WTC11 (cell line): ENCODE measurements around the gene SYTL2. TPM values are rescaled to one million over a fixed set of nuclear protein-coding genes. Genes with fewer than 3 reads are reported as not detected.

Experiments used
- ATAC-seq: fragments of 200-7000 bp; cut with Tn5 transposase; 2 replicates; pipeline ENCODE4 v1.10.0; 2021; ENCODE audit warnings: mild to moderate bottlenecking, moderate library complexity
- CTCF ChIA-PET: fragments of 300-600 bp; sonication (Branson Sonifier 250); formaldehyde crosslinking; loops from one replicate; lab custom pipeline; 2021; ENCODE audit warnings: antibody characterized with exemption; lab: Charles Lee
- POLR2A ChIA-PET: fragments of 350-600 bp; sonication (Branson Sonifier 250); formaldehyde crosslinking; loops from one replicate; lab custom pipeline; 2021; ENCODE audit warnings: antibody characterized with exemption; lab: Charles Lee
- DNase-seq: peaks from one replicate; pipeline ENCODE4 v3.0.0; 2021; ENCODE audit warnings: low spot score
- H3K27ac Mint-ChIP-seq: 2 replicates; pipeline ENCODE4 v1.8.0; 2021; ENCODE audit warnings: mixed read lengths
- H3K27me3 Mint-ChIP-seq: 2 replicates; pipeline ENCODE4 v1.8.0; 2021; ENCODE audit warnings: low read depth, mild to moderate bottlenecking, moderate library complexity, mixed read lengths
- H3K36me3 Mint-ChIP-seq: 2 replicates; pipeline ENCODE4 v1.8.0; 2021; ENCODE audit warnings: mixed read lengths
- H3K4me1 Mint-ChIP-seq: 2 replicates; pipeline ENCODE4 v1.8.0; 2022; ENCODE audit warnings: mixed read lengths
- H3K4me3 Mint-ChIP-seq: 2 replicates; pipeline ENCODE4 v1.8.0; 2021; ENCODE audit warnings: mild to moderate bottlenecking, moderate library complexity, mixed read lengths
- H3K9me3 Mint-ChIP-seq: 2 replicates; pipeline ENCODE4 v1.8.0; 2021; ENCODE audit warnings: mixed read lengths
- FOXK1 ChIP-seq: sonication (generic); formaldehyde crosslinking; IDR thresholded peaks from 2 replicates; pipeline ENCODE4 v1.8.0; 2022; ENCODE audit warnings: mild to moderate bottlenecking, moderate library complexity, missing genetic modification reagents
- FOXP1 ChIP-seq: sonication (generic); formaldehyde crosslinking; IDR thresholded peaks from 2 replicates; pipeline ENCODE4 v1.8.0; 2022; ENCODE audit warnings: missing genetic modification reagents, mild to moderate bottlenecking, moderate library complexity, borderline replicate concordance
- GRHL2 ChIP-seq: fragments of 250-450 bp; sonication (Bioruptor Pico); IDR thresholded peaks from 2 replicates; pipeline ENCODE4 v1.8.0; 2022; ENCODE audit warnings: mild to moderate bottlenecking, moderate library complexity; ENCODE audit not compliant: insufficient replicate concordance, severe bottlenecking
- GTF2I ChIP-seq: fragments of 250-450 bp; sonication (Bioruptor Pico); conservative IDR thresholded peaks from 2 replicates; pipeline ENCODE4 v1.4.0; 2021; ENCODE audit warnings: mild to moderate bottlenecking
- MYBL2 ChIP-seq: sonication (generic); formaldehyde crosslinking; IDR thresholded peaks from 2 replicates; pipeline ENCODE4 v1.8.1; 2023; ENCODE audit warnings: mild to moderate bottlenecking, moderate library complexity, missing genetic modification reagents
- PRRX2 ChIP-seq: fragments of 250-450 bp; sonication (Bioruptor Pico); IDR thresholded peaks from 2 replicates; pipeline ENCODE4 v1.8.0; 2021; ENCODE audit warnings: mild to moderate bottlenecking
- RELA ChIP-seq: sonication (generic); formaldehyde crosslinking; IDR thresholded peaks from 2 replicates; pipeline ENCODE4 v1.8.1; 2022; ENCODE audit warnings: missing genetic modification reagents, mild to moderate bottlenecking, borderline replicate concordance
- SOX15 ChIP-seq: fragments of 250-450 bp; sonication (Bioruptor Pico); IDR thresholded peaks from 2 replicates; pipeline ENCODE4 v1.9.0; 2021; ENCODE audit warnings: mild to moderate bottlenecking
- TCF7 ChIP-seq: sonication (generic); formaldehyde crosslinking; IDR thresholded peaks from 2 replicates; pipeline ENCODE4 v1.8.0; 2022; ENCODE audit warnings: mild to moderate bottlenecking, low read depth, missing genetic modification reagents, moderate library complexity
- TEAD4 ChIP-seq: sonication (generic); formaldehyde crosslinking; IDR thresholded peaks from 2 replicates; pipeline ENCODE4 v1.8.0; 2022; ENCODE audit warnings: mild to moderate bottlenecking, missing genetic modification reagents
- ZNF396 ChIP-seq: fragments of 250-450 bp; sonication (Bioruptor Pico); IDR thresholded peaks from 2 replicates; pipeline ENCODE4 v1.8.0; 2021; ENCODE audit warnings: mild to moderate bottlenecking, moderate library complexity, borderline replicate concordance
- total RNA-seq: library from RNA; stranded (reverse); gene quantifications from 3 replicates; pipeline ENCODE4 v1.2.3, GENCODE V29; 2021
- TF ChIP-seq, protein P1 (sequence below): fragments of 250-450 bp; sonication (Bioruptor Pico); conservative IDR thresholded peaks from 2 replicates; pipeline ENCODE4 v1.9.0; 2021; ENCODE audit warnings: mild to moderate bottlenecking
- TF ChIP-seq, protein P2 (sequence below): sonication (generic); formaldehyde crosslinking; IDR thresholded peaks from 2 replicates; pipeline ENCODE4 v1.8.0; 2023; ENCODE audit warnings: missing genetic modification reagents, mild to moderate bottlenecking, borderline replicate concordance
- TF ChIP-seq, protein P3 (sequence below): fragments of 250-450 bp; sonication (Bioruptor Pico); IDR thresholded peaks from 2 replicates; pipeline ENCODE4 v1.9.0; 2021; ENCODE audit warnings: mild to moderate bottlenecking
- TF ChIP-seq, protein P4 (sequence below): fragments of 250-450 bp; sonication (Bioruptor Pico); IDR thresholded peaks from 2 replicates; pipeline ENCODE4 v2.1.2; 2022; ENCODE audit warnings: mild to moderate bottlenecking, moderate library complexity
- TF ChIP-seq, protein P5 (sequence below): sonication (generic); formaldehyde crosslinking; conservative IDR thresholded peaks from 2 replicates; pipeline ENCODE4 v1.8.1; 2022; ENCODE audit warnings: mild to moderate bottlenecking, missing genetic modification reagents
- TF ChIP-seq, protein P6 (sequence below): sonication (generic); formaldehyde crosslinking; IDR thresholded peaks from 2 replicates; pipeline ENCODE4 v1.8.1; 2022; ENCODE audit warnings: low read depth, missing genetic modification reagents, borderline replicate concordance
- TF ChIP-seq, protein P7 (sequence below): sonication (generic); formaldehyde crosslinking; IDR thresholded peaks from 2 replicates; pipeline ENCODE4 v1.8.0; 2022; ENCODE audit warnings: mild to moderate bottlenecking, missing genetic modification reagents

SYTL2 gene
- total RNA-seq, 1 experiment from 2014 or later: 7.1 TPM

DNA sequence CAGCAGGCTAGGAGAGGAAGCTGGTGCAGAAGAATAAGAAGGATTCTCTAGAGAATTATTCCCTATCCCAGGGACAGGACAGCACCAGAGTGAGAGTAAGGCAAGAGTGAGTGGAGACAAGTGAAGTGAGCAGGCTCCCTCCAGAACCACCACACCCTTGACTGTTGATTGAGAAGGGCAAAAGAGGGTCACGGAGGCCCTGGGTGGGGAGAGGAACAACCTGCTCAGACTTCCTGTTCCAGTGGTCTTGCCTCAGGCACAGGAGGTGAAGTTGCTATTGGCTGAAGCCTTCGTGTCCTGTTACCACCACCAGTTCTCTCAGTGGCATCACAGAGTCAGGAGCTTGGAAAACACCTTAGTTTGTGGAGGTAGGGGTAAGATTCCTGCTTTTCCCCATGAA, 73.2 kb downstream of the SYTL2 start (continued):
- TF ChIP-seq, protein P1, sequence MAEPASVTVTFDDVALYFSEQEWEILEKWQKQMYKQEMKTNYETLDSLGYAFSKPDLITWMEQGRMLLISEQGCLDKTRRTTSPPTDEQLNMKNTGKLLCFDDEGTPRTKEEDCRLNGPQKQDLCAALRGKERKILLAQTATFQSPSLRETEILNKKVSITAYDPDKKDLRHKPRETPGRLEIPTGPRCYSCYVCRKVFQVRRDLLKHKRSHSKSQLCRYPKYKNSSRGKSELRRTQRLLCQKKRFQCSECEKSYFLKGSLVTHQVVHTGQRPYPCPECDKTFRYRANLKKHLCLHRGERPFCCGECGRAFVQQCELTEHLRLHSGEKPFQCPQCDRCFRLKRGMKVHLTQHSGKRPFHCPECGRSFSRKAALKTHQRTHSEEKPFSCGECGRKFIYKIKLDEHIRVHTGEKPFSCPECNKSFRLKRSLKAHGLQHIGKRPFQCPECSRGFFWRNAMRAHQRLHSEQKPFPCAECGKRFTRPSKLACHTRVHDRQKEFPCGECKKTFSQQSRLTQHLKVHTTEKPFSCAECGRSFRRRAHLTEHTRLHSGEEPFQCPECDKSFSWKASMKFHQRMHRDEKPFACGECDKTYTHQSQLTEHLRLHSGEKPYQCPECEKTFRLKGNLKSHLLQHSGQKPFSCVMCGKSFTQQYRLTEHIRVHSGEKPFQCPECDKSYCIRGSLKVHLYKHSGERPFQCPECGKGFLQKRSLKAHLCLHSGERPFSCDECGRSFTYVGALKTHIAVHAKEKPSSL: no peak
- no peak for TF ChIP-seq FOXP1 (CRISPR knock-in tag)
- TF ChIP-seq GRHL2 (CRISPR knock-in tag): no peak

DNA sequence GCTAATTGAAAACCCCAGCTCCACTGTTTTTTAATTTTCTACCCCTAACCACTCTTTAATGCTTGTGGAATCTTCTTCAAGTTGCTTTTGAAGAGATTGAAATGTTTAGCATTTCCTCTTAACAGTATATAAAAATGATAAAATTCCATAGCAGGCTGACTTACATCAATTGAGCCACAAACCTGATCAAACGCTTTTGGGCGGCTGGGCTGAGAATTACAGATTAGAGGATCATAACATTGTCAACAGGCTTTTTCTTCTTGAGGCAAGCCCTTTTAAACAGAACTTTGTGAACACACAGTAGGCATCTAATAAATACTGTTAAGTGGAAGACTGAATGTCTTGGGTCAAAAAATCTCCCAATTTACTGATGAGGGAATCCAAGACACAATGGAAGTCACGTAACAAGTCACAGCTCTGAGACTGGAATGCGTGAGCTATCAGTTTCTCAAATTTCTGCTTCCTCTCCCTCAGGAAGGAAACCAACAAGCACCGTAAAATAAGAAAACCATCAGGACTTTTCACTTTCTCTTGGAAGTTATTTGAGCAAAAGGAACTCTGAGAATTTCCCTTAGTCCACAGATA, 75.0 kb downstream of the SYTL2 start:
- Mint-ChIP-seq H3K27ac (no peak overlapping the region), H3K4me3 (no peak overlapping the region), H3K27me3 (no peaks in the 10 kb centered on the region), H3K4me1 (peaks cover 9% of the 10 kb centered on the region), H3K36me3 (peaks cover 2% of the 10 kb centered on the region; the same call in 1 of the 2 replicates), H3K9me3 (peaks cover 8% of the 10 kb centered on the region)
- ATAC-seq (no peak), DNase-seq (no peak)
- CTCF ChIA-PET: interaction anchor here (0.6 kb wide), 1 partner anchor 89 kb away, joined by 4 read pairs; no protein-coding TSS in a partner anchor
- TF ChIP-seq, protein P2, sequence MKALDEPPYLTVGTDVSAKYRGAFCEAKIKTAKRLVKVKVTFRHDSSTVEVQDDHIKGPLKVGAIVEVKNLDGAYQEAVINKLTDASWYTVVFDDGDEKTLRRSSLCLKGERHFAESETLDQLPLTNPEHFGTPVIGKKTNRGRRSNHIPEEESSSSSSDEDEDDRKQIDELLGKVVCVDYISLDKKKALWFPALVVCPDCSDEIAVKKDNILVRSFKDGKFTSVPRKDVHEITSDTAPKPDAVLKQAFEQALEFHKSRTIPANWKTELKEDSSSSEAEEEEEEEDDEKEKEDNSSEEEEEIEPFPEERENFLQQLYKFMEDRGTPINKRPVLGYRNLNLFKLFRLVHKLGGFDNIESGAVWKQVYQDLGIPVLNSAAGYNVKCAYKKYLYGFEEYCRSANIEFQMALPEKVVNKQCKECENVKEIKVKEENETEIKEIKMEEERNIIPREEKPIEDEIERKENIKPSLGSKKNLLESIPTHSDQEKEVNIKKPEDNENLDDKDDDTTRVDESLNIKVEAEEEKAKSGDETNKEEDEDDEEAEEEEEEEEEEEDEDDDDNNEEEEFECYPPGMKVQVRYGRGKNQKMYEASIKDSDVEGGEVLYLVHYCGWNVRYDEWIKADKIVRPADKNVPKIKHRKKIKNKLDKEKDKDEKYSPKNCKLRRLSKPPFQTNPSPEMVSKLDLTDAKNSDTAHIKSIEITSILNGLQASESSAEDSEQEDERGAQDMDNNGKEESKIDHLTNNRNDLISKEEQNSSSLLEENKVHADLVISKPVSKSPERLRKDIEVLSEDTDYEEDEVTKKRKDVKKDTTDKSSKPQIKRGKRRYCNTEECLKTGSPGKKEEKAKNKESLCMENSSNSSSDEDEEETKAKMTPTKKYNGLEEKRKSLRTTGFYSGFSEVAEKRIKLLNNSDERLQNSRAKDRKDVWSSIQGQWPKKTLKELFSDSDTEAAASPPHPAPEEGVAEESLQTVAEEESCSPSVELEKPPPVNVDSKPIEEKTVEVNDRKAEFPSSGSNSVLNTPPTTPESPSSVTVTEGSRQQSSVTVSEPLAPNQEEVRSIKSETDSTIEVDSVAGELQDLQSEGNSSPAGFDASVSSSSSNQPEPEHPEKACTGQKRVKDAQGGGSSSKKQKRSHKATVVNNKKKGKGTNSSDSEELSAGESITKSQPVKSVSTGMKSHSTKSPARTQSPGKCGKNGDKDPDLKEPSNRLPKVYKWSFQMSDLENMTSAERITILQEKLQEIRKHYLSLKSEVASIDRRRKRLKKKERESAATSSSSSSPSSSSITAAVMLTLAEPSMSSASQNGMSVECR (CRISPR knock-in tag): no peak
- TF ChIP-seq SOX15 (CRISPR knock-in tag): no peak
- TF ChIP-seq, protein P3, sequence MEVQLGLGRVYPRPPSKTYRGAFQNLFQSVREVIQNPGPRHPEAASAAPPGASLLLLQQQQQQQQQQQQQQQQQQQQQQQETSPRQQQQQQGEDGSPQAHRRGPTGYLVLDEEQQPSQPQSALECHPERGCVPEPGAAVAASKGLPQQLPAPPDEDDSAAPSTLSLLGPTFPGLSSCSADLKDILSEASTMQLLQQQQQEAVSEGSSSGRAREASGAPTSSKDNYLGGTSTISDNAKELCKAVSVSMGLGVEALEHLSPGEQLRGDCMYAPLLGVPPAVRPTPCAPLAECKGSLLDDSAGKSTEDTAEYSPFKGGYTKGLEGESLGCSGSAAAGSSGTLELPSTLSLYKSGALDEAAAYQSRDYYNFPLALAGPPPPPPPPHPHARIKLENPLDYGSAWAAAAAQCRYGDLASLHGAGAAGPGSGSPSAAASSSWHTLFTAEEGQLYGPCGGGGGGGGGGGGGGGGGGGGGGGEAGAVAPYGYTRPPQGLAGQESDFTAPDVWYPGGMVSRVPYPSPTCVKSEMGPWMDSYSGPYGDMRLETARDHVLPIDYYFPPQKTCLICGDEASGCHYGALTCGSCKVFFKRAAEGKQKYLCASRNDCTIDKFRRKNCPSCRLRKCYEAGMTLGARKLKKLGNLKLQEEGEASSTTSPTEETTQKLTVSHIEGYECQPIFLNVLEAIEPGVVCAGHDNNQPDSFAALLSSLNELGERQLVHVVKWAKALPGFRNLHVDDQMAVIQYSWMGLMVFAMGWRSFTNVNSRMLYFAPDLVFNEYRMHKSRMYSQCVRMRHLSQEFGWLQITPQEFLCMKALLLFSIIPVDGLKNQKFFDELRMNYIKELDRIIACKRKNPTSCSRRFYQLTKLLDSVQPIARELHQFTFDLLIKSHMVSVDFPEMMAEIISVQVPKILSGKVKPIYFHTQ: no peak
- TF ChIP-seq TEAD4 (CRISPR knock-in tag): no peak
- TF ChIP-seq MYBL2 (CRISPR knock-in tag): no peak
- no peak for TF ChIP-seq TCF7 (CRISPR knock-in tag)
- TF ChIP-seq, protein P4, sequence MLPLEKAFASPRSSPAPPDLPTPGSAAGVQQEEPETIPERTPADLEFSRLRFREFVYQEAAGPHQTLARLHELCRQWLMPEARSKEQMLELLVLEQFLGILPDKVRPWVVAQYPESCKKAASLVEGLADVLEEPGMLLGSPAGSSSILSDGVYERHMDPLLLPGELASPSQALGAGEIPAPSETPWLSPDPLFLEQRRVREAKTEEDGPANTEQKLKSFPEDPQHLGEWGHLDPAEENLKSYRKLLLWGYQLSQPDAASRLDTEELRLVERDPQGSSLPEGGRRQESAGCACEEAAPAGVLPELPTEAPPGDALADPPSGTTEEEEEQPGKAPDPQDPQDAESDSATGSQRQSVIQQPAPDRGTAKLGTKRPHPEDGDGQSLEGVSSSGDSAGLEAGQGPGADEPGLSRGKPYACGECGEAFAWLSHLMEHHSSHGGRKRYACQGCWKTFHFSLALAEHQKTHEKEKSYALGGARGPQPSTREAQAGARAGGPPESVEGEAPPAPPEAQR (CRISPR knock-in tag): no peak
- TF ChIP-seq, protein P5, sequence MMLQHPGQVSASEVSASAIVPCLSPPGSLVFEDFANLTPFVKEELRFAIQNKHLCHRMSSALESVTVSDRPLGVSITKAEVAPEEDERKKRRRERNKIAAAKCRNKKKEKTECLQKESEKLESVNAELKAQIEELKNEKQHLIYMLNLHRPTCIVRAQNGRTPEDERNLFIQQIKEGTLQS: no peak
- TF ChIP-seq PRRX2 (CRISPR knock-in tag): no peak
- TF ChIP-seq, protein P6, sequence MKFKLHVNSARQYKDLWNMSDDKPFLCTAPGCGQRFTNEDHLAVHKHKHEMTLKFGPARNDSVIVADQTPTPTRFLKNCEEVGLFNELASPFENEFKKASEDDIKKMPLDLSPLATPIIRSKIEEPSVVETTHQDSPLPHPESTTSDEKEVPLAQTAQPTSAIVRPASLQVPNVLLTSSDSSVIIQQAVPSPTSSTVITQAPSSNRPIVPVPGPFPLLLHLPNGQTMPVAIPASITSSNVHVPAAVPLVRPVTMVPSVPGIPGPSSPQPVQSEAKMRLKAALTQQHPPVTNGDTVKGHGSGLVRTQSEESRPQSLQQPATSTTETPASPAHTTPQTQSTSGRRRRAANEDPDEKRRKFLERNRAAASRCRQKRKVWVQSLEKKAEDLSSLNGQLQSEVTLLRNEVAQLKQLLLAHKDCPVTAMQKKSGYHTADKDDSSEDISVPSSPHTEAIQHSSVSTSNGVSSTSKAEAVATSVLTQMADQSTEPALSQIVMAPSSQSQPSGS (CRISPR knock-in tag): no peak
- TF ChIP-seq, protein P7, sequence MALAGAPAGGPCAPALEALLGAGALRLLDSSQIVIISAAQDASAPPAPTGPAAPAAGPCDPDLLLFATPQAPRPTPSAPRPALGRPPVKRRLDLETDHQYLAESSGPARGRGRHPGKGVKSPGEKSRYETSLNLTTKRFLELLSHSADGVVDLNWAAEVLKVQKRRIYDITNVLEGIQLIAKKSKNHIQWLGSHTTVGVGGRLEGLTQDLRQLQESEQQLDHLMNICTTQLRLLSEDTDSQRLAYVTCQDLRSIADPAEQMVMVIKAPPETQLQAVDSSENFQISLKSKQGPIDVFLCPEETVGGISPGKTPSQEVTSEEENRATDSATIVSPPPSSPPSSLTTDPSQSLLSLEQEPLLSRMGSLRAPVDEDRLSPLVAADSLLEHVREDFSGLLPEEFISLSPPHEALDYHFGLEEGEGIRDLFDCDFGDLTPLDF: no peak
- no peak for TF ChIP-seq FOXK1 (CRISPR knock-in tag)
- no peak for TF ChIP-seq RELA (CRISPR knock-in tag)
- TF ChIP-seq GTF2I (CRISPR knock-in tag): no peak
- TF ChIP-seq ZNF396 (CRISPR knock-in tag): no peak
- POLR2A ChIA-PET: interaction anchor here (0.6 kb wide), 1 partner anchor 17 kb away, joined by 3 read pairs; no protein-coding TSS in a partner anchor
